ENCODE measurements around the gene HTR3D. TPM values are rescaled to one million over a fixed set of nuclear protein-coding genes. Genes with fewer than 3 reads are reported as not detected.

HTR3D gene
- total and polyA plus RNA-seq, 2 of the 4 experiments (the other 2 are of a cell fraction) = not detected

GRCh38 chr3:184066211-184066610 lies 34.7 kb downstream of the HTR3D start:
- Histone ChIP-seq H2BK15ac (ENCODE audit: low read depth, low read length) (no peak overlapping the region), H2AK5ac (ENCODE audit: low read depth, low read length) (no peak overlapping the region), H3K9me1 (ENCODE audit: insufficient read depth, low read length) (no peaks in the 10 kb centered on the region; the same call in 1 of the 2 replicates), H4K20me1 (ENCODE audit: insufficient read depth, low read length) (no peaks in the 10 kb centered on the region), H4K8ac (ENCODE audit: low read depth in 2 of 2, low read length in 2 of 2) (no peak overlapping the region), H3K9me3 (ENCODE audit: control insufficient read depth, insufficient read depth, low read length) (no peaks in the 10 kb centered on the region), H4K5ac (ENCODE audit: low read depth, low read length) (no peak overlapping the region), H3K56ac (ENCODE audit: extremely low read depth, insufficient read depth, low read length) (no peak overlapping the region), H3K79me1 (ENCODE audit: low read depth in 1 of 2, low read length in 2 of 2) (no peaks in the 10 kb centered on the region), H3K14ac (replicated peaks; ENCODE audit: low read depth, low read length) (no peak overlapping the region), H3K27ac (ENCODE audit: insufficient read depth, low read length) (no peak overlapping the region), H2AK9ac (replicated peaks; ENCODE audit: low read depth, low read length, poor library complexity) (no peak overlapping the region), H3K4me2 (ENCODE audit: low read depth, low read length) (no peak overlapping the region), H2AFZ (replicated peaks; ENCODE audit: low read length, poor library complexity) (no peak overlapping the region), H3K9ac (ENCODE audit: low read depth, low read length) (no peak overlapping the region), H3K4me1 (ENCODE audit: control insufficient read depth, insufficient read depth, low read length) (no peaks in the 10 kb centered on the region), H3K4ac (ENCODE audit: low read depth, low read length) (no peak overlapping the region), H2BK20ac (ENCODE audit: low read depth, low read length) (no peak overlapping the region), H4K91ac (ENCODE audit: insufficient read depth, low read depth, low read length) (no peak overlapping the region), H3K4me3 (ENCODE audit: insufficient read depth, low read depth, low read length) (no peak overlapping the region), H2BK5ac (ENCODE audit: low read depth, low read length, poor library complexity, severe bottlenecking) (no peak overlapping the region), H3K36me3 (ENCODE audit: control insufficient read depth, insufficient read depth, low read length) (no peaks in the 10 kb centered on the region), H3K27me3 (ENCODE audit: control insufficient read depth, insufficient read depth, low read length) (peaks cover 4% of the 10 kb centered on the region), H2BK120ac (ENCODE audit: low read depth, low read length) (no peak overlapping the region), H3K23ac (ENCODE audit: low read depth, low read length) (no peak overlapping the region), H3K18ac (ENCODE audit: low read depth, low read length) (no peak overlapping the region)
- in situ Hi-C loops (cut with MboI; ENCODE audit: low sequenced_read_pairs) = no loop called here
- CTCF ChIA-PET = no interaction called here
- no TSS peak for BruUV-seq (replicated peaks)
- POLR2A ChIA-PET (ENCODE audit: unreplicated experiment) = no interaction called here
- DNase-seq = peak; percentile 9
- TF ChIP-seq MXI1 (IDR thresholded peaks at IDR 0.05; ENCODE audit: borderline replicate concordance, low read depth, low read length) = no peak
- no peak for TF ChIP-seq ELK1 (IDR thresholded peaks at IDR 0.05; ENCODE audit: borderline replicate concordance, low read depth, low read length)
- TF ChIP-seq RCOR1 (IDR thresholded peaks at IDR 0.05; ENCODE audit: insufficient replicate concordance, low read length) = no peak
- TF ChIP-seq SMC3 (IDR thresholded peaks at IDR 0.05; ENCODE audit: low read depth, low read length) = no peak
- TF ChIP-seq RAD21 (IDR thresholded peaks at IDR 0.05; ENCODE audit: low read length) = no peak
- no peak for TF ChIP-seq MAFK (IDR thresholded peaks at IDR 0.05; ENCODE audit: low read depth, low read length)
- no peak for TF ChIP-seq CTCF (conservative IDR thresholded peaks at IDR 0.05; ENCODE audit: low read depth, low read length)
- TF ChIP-seq MAZ (IDR thresholded peaks at IDR 0.05; ENCODE audit: borderline replicate concordance, low read depth, low read length) = no peak
- TF ChIP-seq POLR2A (IDR thresholded peaks at IDR 0.05; ENCODE audit: low read depth, low read length) = no peak
- no peak for TF ChIP-seq FOS (IDR thresholded peaks at IDR 0.05; ENCODE audit: low read depth, low read length)
- no peak for TF ChIP-seq USF2 (IDR thresholded peaks at IDR 0.05; ENCODE audit: low read depth, low read length)
- TF ChIP-seq RFX5 (IDR thresholded peaks at IDR 0.05; ENCODE audit: low read depth, low read length) = no peak
- no peak for TF ChIP-seq CEBPB (IDR thresholded peaks at IDR 0.05; ENCODE audit: low read depth, low read length)
- TF ChIP-seq BHLHE40 (IDR thresholded peaks at IDR 0.05; ENCODE audit: low read depth, low read length) = no peak
- TF ChIP-seq CHD1 (IDR thresholded peaks at IDR 0.05; ENCODE audit: low read depth, low read length) = no peak
- no peak for ATAC-seq (ENCODE audit: low read depth)
- no CpG with 5 or more reads among the region's 2 CpGs for WGBS, 2 experiments (ENCODE audit: extremely low coverage in 2 of 2, insufficient read length in 1 of 2)
- intact Hi-C loops (cut with micrococcal nuclease) = no loop called here
- dilution Hi-C loops (cut with HindIII; ENCODE audit: low sequenced_read_pairs, unreplicated experiment) = no loop called here
